ENCODE data around the gene ATRX.
A peak's percentile ranks its signal among the peaks of the same experiment; 100 is the strongest.
"Not testable (repeated sequence)": the region's sequence is repeated elsewhere in the genome, so short reads cannot be mapped to it uniquely, and the experiment has no call there.

ATRX gene, protein sequence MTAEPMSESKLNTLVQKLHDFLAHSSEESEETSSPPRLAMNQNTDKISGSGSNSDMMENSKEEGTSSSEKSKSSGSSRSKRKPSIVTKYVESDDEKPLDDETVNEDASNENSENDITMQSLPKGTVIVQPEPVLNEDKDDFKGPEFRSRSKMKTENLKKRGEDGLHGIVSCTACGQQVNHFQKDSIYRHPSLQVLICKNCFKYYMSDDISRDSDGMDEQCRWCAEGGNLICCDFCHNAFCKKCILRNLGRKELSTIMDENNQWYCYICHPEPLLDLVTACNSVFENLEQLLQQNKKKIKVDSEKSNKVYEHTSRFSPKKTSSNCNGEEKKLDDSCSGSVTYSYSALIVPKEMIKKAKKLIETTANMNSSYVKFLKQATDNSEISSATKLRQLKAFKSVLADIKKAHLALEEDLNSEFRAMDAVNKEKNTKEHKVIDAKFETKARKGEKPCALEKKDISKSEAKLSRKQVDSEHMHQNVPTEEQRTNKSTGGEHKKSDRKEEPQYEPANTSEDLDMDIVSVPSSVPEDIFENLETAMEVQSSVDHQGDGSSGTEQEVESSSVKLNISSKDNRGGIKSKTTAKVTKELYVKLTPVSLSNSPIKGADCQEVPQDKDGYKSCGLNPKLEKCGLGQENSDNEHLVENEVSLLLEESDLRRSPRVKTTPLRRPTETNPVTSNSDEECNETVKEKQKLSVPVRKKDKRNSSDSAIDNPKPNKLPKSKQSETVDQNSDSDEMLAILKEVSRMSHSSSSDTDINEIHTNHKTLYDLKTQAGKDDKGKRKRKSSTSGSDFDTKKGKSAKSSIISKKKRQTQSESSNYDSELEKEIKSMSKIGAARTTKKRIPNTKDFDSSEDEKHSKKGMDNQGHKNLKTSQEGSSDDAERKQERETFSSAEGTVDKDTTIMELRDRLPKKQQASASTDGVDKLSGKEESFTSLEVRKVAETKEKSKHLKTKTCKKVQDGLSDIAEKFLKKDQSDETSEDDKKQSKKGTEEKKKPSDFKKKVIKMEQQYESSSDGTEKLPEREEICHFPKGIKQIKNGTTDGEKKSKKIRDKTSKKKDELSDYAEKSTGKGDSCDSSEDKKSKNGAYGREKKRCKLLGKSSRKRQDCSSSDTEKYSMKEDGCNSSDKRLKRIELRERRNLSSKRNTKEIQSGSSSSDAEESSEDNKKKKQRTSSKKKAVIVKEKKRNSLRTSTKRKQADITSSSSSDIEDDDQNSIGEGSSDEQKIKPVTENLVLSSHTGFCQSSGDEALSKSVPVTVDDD (N-terminal part only)

DNA sequence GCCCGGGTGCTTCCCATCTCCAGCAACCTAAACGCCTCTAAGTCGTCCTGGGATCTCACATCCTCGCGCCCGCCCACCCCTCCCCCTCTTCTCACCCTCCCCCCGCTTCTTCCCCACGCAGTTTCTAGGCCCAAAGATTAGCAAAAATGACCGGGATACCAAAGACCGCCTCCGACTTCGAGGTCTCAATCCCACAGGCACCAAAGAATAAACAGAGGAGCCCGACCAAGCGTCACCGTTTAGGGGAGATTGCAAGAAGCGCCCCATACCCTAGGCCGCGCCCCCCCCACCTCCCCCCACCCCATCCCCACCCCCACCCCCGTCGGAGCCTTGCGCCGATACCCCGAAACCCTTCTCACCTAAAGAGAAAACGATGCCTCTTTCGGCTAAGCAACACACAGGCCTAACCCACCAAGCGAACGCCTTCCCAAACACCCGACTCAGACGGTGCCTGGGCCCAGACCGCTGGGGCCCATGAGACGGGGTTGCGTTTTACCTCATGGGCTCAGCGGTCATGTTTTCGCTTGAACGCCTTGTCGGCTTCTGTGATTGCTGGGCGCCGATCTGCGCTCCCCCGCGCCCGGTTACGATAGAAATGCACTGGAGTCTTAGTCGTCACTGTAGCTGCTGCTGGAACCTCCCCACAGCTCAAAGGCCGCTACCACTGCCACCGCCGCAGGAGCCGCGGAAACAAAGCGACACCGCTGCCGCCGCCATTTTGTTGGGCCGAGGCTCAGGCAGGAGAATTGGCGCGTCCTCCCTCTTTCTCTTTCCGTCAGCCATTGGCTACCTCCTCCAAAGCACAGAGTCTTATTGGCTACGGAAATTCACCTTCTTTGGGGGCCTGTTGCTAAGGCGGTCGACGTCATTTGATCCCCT, at the start of gene ATRX:
TSS of gene ATRX (minus strand) at position 731 of the 879 bp plus-strand sequence. CDS start at position 516, 215 bp downstream.
- DNase-seq (ENCODE audit: low read depth): peak; percentile 42

DNA sequence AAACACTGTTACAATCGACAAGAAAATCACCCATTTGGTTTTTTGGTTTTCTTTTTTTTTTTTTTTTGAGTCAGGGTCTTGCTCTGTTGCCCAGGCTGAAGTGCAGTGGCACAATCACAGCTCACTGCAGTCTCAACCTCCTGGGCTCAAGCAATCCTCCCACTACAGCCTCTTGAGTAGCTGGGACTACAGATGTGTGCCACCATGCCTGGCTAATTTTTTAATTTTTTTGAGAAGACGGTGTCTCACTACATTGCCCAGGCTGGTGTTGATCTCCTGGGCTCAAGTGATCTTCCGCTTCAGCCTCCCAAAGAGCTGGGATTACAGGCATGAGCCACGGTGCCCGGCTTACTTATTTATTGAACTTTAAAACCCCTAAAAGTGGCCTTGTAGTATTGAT, 45.5 kb upstream of the ATRX start:
- DNase-seq (ENCODE audit: low read depth): not testable (repeated sequence)

DNA sequence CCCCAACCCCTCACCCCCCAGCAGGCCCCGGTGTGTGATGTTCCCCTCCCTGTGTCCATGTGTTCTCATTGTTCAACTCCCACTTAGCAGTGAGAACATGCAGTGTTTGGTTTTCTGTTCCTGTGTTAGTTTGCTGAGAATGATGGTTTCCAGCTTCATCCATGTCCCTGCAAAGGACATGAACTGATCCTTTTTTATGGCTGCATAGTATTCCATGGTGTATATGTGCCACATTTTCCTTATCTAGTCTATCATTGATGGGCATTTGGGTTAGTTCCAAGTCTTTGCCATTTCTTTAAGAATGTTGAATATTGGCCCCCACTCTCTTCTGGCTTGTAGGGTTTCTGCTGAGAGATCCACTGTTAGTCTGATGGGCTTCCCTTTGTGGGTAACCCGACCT, 36.0 kb upstream of the ATRX start:
- DNase-seq (ENCODE audit: low read depth): not testable (repeated sequence)

DNA sequence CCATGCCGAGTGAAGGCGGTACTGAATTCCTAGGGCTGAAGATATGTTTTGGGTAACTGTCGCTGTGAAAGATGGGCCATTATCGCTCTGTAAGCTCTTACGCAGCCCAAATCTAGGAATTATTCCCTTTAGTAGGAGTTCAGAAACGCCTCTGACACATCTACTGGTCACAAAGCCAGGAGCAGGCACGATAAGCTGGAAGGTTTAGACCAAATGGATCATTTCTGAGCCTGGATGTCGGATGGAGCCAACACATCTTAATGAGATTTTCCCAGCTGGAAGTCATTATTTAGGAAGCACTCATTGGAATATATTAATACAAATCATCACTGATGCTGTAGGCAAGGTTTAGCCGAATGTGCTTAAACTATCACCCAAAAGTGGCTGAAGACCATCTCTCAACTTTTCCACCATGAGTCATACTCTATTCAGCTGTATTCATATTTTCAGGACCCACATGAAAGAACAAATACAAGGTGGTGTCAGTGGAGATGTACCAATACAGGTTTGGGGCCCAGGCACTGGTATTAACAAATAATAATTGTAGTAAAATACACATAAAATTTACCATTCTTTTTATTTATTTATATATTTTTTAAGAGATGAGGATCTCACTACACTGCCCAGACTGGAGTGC, 34.2 kb upstream of the ATRX start:
- no peak for DNase-seq (ENCODE audit: low read depth)

DNA sequence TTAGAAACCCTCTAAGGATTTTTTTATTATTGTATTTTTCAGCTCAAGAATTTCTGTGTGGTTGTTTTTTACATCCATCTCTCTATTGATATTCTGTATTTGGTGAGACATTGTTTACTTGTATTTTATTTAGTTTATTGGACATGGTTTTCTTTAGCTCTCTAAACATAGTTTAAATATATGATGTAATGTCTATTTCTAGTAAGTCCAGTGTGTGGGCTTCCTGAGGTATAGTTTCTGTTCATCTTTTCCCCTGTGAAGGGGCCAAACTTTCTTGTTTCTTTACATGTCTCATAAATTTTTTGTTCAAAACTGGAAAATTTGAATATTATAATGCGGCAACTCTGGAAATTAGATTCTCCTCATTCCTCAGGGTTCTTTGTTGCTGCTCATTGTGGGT, 28.2 kb upstream of the ATRX start:
- no peak for DNase-seq (ENCODE audit: low read depth)

DNA sequence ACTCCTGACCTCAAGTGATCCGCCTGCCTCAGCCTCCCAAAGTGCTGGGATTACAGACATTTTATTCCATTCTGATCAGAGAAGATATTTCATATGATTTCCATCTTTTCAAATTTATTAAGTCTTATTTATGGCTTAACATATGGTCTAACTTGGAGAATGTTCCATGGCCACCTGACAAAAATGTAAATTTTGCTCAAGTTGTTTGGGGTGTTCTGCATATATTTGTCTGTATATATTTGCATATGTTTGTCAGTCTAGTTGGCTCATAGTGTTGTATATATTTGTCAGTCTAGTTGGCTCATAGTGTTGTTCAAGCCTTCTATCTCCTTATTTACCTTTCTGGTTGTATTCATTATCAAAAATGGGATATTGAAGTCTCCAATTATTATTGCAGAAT, 16.2 kb upstream of the ATRX start:
- DNase-seq (ENCODE audit: low read depth): no peak

DNA sequence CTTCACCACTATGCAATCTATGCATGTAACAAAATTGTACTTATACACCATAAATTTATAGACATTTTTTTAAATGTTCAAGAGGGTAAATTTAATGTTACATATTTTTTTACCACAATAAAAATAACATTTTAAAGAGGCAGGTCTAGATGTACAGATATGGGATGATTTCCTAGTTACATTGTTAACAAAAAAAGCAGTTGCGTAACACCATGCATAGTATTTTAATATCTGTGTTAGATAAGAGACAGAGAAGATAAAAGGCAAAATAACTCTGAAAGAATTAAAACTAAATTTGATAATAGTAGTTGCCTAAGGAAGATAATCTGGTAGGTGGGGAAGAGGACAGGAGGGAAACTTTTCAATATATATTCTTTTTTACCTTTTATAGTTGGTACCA, 9.1 kb upstream of the ATRX start:
- DNase-seq (ENCODE audit: low read depth): no peak

DNA sequence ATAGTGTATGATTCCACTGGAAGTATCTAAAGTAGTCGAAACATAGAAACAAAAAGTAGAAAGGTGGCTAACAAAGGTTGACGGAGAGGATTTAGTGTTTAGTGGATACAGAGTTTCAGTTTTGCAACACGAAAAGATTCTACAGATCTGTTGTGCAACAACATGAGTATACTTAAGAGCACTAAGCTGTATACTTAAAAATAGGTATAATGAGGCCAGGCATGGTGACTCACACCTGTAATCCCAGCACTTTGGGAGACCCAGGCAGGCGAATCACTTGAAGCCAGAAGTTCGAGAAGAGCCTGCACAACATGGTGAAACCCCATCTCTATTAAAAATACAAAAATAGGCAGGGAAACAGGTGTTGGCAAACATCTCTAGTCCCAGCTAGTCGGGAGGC, 7.9 kb upstream of the ATRX start:
- DNase-seq (ENCODE audit: low read depth): no peak

DNA sequence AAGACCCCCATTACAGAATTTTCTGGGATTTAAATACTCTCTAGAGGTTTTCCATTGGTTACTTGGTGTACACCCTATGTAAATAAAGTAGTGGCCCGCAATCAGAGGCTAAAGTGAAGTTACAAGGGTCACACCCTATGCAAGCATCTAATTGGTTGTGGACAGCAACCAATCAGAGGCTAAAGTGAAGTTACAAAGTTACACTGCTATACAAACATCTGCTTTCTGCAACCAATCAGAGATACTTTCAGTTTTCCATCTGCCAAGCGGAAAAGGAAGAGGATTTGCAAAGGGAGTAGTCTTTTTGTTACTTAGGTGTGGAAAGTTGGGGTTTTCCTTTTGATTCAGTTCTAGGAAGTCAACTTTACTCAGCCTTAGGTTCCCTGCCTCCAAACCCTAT, 2.0 kb upstream of the ATRX start:
- peak; percentile 31 for DNase-seq (ENCODE audit: low read depth)

DNA sequence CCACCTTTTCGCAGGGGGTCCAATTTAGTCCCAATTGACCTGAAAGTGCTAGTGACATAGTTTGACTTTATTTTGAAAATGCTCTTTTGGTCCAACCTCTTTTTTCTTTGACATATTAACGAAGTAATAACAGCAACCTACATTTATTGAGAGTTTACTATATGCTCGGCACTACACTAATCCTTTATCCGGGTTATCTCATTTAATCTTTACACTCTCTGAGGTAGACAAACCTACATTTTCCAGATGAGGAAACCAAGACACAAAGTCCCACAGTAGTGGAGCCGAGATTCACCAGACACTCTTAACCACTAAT, 307 bp upstream of the ATRX start:
- no peak for DNase-seq (ENCODE audit: low read depth)

DNA sequence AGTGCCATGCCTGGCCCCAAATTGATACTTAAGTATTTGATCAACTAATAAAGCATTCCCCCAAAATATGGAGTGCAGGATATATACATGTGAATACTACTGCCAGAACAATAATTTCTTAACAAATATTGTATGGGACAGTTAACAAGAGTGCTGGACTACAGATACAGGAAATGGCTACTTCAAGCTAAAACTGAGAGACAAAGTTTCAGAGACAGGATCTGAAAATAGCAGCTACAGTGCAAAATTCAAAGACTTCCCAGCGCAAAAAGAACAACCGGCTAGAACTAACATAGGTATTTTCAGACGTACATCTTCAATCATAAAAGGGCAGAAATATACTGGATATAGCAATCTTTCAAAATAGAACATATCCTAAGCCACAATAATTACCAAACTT, 6.3 kb downstream of the ATRX start:
- DNase-seq (ENCODE audit: low read depth): no peak

DNA sequence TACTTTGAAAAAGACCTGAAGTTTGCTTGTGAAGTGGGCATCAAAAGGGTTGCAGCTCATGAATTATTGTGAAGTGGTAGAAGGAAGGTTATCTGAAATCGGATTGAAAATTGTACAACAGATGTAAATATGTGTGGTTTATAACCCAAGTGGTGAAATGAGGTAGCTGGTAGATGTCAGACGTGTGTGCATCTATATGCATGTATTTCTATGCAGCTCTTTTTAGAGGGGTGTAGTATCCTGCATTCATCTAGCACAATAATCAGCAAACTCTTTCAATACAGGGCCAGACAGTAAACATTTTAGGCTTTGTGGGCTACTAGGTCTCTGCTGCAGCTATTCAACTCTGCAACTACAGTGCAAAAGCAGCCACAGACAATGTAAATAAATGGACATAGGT, 9.4 kb downstream of the ATRX start:
- DNase-seq (ENCODE audit: low read depth): no peak

DNA sequence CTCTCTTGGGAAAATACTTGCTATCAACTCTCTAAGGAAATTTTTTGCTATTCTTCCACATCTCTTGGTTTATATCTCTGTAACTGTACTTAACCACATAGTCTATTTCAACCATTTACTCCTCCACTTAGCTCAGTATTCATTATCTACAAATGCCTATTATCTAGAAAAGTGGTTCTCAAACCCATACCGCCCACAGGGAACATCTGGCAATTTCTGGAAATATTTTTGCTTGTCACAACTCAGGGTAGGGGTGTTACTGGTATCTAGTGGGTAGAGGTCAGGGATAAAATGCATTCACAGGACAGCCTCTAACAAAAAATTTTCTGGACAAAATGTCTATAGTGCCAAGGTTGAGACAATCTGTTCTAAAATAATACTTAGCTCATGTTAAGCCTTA, 14.4 kb downstream of the ATRX start:
- no peak for DNase-seq (ENCODE audit: low read depth)

DNA sequence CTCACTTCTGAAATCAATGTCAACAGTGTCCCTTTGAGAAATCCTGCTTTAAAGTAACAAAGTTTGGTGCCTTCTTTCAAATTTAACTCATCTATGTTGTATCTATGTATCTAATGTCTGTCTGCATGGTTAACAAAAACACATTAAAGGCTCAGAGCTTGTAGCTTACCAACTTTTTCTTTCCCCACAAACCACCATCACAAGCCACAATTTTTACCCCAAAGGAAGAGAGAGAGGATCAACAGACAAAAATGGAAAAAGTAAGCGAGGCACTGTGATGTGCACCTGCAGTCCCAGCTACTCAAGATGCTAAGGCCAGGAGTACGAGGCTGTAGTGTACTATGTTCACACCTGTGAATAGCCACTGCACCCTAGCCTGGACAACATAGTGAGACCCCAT, 17.2 kb downstream of the ATRX start:
- DNase-seq (ENCODE audit: low read depth): no peak

DNA sequence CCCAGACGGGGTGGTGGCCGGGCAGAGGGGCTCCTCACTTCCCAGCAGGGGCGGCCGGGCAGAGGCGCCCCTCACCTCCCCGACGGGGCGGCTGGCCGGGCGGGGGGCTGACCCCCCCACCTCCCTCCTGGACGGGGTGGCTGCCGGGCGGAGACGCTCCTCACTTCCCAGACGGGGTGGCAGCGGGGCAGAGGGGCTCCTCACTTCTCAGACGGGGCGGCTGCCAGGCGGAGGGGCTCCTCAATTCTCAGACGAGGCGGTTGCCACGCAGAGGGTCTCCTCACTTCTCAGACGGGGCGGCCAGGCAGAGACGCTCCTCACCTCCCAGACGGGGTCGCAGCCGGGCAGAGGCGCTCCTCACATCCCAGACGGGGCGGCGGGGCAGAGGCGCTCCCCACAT, 19.8 kb downstream of the ATRX start:
- DNase-seq (ENCODE audit: low read depth): not testable (repeated sequence)

DNA sequence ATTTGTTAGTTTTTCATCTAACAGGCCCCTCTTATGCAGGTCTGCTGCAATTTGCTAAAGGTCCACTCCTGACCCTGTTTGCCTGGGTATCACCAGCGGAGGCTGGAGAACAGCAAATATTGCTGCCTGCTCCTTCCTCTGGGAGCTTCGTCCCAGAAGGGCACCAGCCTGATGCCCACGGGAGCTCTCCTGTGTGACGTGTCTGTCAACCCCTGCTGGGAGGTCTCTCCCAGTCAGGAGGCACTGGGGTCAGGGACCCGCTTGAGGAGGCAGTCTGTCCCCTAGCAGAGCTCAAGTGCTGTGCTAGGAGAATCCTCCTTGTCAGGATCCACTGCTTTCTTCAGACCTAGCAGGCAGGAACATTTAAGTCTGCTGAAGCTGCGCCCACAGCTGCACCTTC, 30.5 kb downstream of the ATRX start:
- no peak for DNase-seq (ENCODE audit: low read depth)

DNA sequence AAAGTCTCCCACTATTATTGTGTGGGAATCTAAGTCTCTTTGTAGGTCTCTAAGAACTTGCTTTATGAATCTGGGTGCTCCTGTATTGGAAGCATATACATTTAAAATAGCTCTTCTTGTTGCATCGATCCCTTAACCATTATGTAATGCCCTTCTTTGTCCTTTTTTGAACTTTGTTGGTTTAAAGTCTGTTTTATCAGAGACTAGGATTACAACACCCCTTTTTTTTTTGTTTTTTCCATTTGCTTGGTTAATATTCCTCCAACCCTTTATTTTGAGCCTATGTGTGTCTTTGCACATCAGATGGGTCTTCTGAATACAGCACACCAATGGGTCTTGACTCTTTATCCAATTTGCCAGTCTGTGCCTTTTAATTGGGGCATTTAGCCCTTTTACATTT, 32.1 kb downstream of the ATRX start:
- DNase-seq (ENCODE audit: low read depth): not testable (repeated sequence)

DNA sequence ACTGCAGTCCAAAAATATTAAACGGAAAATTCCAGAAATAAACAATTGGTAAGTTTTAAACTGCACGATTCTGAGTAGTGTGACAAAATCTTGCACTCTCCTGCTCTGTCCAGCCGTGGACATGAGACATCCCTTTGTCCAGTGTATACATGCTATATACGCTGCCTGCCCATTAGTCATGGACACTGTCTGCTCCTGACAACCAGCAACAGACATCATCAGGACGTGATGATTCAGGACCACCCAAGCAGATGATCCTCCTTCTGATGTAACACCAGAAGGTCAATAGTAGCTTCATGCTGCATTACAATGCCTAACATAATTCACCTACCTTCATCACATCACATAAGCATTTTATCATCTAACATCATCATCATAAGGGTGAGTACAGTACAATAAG, 36.3 kb downstream of the ATRX start:
- peak; percentile 13 for DNase-seq (ENCODE audit: low read depth)

DNA sequence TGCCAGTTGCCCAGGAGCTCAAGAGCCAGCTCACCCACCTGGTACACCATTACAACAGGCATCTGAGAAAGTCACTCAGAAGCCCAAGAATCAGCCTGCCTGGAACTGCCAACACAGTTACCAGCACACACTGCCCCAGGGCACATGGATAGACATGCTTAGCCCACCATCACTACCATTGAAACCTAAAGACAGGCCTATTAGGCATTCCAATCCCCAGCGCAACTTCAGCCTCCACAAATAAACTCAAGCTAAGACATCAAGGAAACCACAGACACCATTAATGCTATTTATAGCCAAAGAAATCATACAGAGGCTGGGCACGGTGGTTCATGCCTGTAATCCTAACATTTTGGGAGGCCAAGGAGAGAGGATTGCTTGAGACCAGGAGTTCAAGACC, 42.3 kb downstream of the ATRX start:
- DNase-seq (ENCODE audit: low read depth): no peak

DNA sequence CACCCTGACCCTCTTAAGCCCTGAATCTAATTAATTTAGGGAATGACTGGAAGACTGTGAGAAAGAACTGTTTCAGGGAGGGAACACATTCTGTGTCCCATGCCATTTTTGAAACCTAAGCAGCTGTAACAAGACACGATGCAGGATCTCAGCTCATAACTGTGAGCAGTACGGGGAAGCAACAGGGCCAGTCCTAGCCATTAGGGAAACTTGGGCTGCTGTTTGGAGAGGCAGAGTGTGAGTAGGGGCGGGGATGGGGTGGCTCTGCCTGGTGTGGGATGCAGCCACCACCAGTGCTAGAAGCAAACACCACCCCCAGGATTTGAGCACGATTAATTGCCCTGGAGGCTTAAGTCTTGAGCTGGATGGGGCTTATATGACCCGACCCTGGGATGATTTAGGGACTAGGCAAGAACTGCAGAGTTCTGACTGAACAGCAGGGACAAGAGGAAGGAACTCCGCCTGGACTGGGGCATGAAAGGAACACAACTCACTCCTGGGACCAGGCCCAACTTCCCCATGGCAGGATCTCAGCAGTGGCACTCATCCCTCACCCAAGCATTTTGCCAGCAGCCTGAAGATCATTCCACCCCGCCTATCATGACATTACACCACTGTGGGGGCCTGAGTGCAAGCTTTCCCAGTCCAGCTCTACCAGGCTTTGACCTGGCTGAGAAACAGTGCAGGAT, 43.1 kb downstream of the ATRX start:
- DNase-seq (ENCODE audit: low read depth): peak; percentile 8
